Left lobe of liver (tissue), 2 donors: Measurements from ENCODE around the gene PML. TPM values are rescaled to one million over a fixed set of nuclear protein-coding genes. Genes with fewer than 3 reads are reported as not detected.
"Not testable (repeated sequence)": the region's sequence is repeated elsewhere in the genome, so short reads cannot be mapped to it uniquely, and the experiment has no call there.

Experiments
- ATAC-seq: fragments of 200-7000 bp; cut with Tn5 transposase; one replicate; pipeline ENCODE4 v1.9.1; 2020; ENCODE audit warnings: mild to moderate bottlenecking, moderate library complexity
- DNase-seq: peaks from one replicate; pipeline ENCODE4 v3.0.0-alpha.2; 2020; ENCODE audit warnings: low spot score
- total RNA-seq: library from RNA; stranded (reverse); gene quantifications from one replicate; pipeline ENCODE4 v1.2.1, GENCODE V29; 2021
- donor health status: DM: no; HTN: no; CAD: no; lungs with moderate emphysema.
- donor health status: DM: no; HTN: yes; CAD: no.

The PML gene
- total RNA-seq, 1 donor from 2014 or later, result 15.5 TPM

DNA sequence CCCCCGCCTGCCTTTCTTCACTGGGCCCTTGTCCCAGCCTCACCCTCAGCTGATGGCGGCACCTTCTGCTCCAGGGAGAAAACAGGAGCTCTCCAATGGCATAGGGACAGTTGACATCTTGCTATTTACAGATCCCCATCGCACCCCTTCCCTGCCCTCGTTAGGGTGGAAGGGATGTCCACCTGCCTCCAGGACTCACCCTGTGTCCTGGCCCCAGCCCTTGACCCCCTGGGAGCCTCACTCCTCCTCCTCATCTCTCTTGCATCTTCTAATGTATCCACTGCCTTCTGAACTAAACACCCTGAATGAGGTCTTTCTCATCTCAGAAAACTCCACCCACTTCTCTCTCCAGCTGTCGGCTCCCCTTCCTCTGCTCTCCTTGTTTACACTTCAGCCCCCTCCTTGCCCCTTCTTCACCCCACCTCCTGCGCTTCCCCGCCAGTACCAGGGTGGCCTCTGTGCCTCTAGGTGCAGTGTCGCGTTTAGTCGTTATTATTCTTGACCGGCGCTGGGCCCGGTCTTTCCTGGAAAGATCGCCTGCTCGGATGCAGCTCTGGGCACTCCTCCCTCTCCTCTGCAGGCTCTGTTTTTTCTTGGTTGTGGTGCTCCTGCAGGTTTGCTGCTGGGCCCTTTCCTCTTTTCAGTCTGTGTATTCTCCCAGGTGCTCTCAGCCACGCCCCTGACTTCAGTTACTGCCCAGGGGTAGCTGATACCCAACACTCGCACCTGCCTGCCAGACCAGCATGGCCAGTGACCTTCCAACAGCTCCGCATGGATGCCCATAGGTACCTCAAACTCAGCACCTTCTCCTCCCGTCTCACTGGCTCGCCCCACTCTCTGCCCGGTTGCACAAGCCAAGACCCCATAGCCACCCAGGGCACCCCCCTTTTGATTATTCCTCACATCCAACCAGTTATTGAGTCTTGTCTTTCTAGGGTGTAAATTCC, 42.9 kb downstream of the PML start:
- DNase-seq, result no peak
- ATAC-seq, result no peak

DNA sequence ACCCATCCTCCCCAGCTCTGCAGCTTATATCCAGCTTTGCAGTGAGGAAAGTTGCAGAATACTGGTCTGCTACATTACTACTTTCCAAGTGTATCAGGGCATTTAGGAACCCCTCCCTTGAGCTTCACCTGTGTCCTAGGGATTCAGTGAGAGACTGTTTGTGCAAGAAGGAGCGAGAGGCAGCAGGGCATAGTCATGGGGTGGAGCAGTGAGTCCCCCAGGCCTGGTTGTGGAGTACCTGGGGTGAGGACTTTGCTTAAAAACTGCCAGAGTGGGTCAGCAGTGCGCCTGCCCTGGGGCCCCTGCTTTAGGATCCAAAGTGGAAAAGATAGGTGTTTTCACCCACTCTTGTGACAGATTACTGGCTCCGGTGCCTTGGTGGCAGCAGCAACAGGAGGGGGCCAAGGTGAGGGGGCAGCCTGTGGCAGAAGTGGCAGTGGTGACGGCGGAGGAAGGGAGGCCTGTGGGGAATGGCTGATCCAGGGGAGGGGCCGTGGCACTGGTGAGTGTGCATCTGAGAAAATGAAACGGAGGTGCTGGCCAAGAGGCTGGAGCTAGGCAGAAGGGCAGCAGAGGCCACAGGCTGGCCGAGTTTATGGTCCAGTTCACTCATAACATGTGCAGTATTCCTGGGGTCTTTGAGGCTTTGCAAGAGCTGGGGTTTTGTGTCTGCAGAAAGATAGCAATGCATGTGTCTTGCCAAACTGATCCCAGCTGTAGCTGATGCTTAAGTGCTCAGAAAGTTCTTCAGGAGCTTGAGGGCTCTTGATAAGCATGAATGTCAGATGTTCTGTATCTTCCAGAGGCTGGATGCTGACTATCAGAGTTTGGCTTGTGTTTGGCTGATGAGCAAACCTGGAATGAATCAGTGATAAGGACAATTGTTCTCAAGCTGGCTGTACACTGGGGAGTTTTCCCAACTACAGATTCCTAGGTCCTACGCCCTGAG, 44.5 kb downstream of the PML start:
- DNase-seq (no peak), ATAC-seq (no peak)

DNA sequence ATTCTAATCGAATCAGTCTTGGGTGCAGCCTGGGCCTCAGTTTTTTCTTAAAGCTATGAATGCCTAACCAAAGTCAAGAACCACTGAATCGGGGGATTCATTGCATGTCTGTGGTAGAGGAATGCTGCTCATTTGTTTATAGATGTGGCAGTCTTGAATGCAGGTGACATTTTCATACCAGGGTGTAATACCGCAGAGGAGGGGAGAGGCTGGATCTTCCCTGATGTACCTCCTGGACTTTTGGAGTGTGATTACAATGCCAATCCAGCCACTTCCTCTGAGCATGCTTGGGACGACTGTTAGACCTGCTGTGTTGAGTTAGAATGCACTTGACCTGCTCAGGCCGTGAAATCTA, 45.1 kb downstream of the PML start:
- DNase-seq (no peak), ATAC-seq (no peak)

DNA sequence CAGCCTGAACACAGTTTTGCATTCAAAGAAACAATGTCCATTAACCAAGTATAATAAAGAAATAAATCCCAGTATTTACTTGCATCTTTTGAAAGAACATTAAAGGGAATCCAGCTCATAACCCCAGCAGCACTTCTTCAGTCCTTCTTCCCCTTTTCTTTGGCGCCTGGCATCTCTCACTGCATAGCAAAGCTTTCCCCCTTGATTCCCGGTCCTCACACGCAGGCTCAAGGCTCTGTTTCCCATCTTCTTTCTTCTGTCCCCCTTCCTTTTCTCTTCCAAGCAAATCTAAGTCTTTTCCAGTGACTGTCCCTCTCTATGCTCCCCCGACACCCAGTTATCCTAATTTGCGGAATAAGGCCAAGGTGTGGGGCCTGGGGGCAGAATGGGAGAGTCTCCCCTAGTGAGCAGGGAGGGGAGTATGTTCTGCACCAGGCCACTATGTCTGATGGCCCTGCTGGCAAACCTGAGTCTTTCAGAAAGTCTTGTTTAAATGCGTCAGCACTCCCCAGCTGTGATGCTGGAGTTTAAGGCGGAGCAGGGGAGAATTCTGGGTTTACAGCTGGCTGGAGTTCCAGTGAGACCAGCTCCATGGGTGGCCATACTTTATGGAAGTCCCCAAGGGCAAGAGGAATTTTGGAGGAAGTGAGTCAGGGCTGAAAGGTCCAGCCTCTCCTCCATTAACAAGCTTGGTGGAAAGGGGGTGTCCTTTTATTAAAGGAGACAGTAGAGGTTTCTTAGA, 45.8 kb downstream of the PML start:
- DNase-seq (no peak), ATAC-seq (no peak)

DNA sequence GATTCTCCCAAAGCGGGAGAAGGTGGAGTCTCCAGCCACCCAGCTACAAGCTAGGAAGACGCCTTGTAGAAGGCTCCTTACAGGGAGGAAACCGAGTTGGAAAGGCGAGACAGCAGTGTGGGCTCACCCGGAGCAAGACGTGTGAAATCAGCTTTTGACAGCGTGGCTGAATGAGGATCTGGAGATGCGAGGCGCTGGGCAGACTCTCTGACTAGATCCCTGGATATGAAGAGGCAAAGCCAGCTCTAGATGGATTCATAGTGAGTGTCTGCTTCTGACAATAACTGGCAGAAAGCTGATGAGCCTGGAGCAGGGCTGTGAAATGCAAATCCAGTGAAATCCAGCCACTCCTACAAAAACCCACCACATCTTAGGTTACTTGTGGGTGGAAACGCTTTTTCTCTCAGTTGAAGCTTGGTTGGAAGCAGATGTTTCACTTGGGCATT, 46.8 kb downstream of the PML start:
- ATAC-seq, result no peak

DNA sequence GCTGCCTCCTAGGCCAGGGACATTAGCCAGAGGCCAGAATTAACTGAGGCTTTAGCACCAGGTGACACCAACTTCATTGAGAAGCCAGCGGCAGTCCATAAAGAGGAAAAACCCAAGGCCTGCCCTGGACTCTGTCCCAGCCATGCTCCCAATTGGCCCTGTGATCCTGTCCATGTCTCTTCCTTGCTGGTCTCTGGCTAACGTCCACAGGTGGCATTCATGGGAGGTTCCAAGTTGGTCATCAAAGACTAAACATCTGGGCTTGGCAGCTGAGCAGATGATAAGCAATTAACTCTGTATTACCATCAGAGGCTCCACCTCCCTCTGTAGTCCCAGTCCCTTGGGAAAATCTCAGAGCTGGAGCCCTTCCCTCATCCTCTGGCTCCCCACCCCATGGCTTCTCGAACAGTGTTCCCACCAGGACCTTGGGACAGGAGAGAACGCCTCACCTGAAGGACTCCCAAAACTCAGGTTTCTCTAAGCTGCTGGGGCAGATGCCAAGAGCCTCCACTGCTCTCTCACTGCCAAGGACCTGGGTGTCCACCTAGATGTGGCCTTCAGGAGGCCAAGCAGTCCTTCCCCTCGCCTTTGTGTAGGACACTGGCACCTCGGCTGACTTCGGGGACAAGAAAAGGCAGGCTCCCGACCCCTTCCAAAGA, 47.4 kb downstream of the PML start:
- DNase-seq (no peak), ATAC-seq (no peak)

More for the DNA sequence above, 46.8 kb downstream of the PML start:
- no peak for DNase-seq

DNA sequence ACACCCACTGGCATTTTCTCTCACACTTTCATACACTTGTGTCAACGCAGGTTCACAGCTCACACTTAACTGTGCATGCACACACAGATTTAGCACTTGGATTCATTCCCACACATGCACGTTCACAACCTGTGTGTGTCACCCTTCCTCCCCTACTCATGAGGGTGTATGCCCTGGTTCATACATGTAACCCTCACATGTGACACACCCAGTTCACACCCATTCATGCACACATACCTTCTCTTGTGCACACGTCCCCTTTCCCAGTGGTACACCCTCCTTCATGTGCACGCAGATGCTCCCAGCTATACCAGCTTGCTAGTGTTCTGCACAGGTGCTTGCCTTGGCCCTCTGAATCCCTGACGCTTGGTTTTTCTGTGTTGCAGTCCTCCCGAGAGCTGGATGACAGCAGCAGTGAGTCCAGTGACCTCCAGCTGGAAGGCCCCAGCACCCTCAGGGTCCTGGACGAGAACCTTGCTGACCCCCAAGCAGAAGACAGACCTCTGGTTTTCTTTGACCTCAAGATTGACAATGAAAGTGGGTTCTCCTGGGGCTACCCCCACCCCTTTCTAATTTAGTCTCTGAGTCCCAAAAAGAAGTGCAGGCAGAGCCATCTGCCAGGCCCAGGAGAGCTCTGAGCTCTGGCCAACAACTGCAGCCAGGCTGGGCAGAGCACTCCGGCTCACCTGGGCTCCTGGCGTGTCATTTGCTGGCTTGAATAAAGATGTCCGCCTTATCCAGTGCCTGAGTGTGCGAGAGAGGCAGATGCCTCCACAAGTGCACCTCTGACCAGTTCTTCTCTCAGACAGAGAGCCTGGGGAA, 48.3 kb downstream of the PML start:
- ATAC-seq (no peak), DNase-seq (no peak)

DNA sequence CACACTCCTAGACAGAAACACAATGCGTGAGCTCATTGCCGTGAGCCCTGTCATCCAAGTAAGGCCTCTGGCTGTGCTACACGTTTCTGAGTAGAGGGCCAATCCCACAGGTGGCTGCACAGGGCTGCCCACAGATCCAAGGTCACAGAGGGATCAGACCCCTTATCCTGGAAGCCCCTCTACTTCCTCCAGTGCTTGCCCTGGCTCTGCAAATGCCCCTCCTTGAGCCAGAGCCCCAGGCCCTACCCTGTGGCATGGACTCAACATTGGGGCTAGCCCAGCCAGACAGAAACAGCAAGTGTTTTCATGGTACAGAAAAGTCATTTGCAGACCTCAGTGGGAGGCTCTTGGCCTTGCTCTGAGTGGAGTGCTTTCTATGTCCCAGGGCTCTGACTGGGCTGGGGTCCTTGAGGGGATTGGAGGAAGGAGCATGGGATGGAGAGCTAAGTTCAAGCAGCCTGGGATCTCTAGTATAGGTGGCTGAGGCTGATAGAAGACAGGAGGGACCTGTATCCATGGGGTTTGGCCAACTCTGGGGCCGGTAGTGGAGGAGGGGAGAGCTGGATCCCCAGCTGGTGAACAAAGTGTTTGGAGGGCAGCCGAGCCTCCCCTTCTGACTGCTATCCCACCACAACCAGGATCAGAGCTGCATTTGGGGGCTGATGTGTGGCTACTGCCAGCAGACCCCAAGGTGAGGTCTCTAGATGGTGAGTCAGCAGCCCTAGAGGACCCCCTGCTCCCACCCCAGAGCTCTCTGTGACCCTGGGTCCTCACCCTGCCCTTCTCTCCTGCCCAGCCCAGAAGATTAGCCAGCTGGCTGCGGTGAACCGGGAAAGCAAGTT, 49.1 kb downstream of the PML start:
- ATAC-seq (no peak), DNase-seq (no peak)

DNA sequence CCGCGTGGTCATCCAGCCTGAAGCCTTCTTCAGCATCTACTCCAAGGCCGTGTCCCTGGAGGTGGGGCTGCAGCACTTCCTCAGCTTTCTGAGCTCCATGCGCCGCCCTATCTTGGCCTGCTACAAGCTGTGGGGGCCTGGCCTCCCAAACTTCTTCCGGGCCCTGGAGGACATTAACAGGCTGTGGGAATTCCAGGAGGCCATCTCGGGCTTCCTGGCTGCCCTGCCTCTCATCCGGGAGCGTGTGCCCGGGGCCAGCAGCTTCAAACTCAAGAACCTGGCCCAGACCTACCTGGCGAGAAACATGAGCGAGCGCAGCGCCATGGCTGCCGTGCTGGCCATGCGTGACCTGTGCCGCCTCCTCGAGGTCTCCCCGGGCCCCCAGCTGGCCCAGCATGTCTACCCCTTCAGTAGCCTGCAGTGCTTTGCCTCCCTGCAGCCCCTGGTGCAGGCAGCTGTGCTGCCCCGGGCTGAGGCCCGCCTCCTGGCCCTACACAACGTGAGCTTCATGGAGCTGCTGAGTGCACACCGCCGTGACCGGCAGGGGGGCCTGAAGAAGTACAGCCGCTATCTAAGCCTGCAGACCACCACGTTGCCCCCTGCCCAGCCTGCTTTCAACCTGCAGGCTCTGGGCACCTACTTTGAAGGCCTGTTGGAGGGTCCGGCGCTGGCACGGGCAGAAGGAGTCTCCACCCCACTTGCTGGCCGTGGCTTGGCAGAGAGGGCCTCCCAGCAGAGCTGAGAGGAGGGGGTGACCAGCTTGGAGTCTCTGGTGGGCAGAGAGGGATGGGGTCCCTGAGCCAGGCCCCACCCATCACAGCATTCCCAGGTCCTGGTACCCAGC, 50.0 kb downstream of the PML start:
- DNase-seq, result no peak
- ATAC-seq, result peak; percentile 5

DNA sequence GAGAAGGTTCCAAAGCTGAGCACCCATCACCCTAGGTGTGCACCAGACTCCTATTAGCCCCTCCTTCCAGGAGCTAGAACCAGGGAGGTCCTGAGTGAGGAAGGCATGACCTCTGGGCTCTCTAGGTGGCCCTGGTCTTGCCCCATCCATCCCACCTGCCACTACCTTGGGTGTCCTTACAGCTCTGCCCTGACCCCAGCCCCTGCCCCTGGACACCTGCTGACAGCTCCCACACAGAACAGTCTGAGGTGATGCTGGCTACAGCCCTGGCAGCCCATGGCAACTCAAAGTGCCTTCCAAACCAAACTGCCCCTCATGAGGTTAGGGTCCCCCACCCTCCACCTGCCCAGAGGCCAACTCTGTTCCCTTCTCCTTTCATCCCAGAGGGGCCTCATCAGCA, 50.7 kb downstream of the PML start:
- ATAC-seq (no peak), DNase-seq (no peak)

DNA sequence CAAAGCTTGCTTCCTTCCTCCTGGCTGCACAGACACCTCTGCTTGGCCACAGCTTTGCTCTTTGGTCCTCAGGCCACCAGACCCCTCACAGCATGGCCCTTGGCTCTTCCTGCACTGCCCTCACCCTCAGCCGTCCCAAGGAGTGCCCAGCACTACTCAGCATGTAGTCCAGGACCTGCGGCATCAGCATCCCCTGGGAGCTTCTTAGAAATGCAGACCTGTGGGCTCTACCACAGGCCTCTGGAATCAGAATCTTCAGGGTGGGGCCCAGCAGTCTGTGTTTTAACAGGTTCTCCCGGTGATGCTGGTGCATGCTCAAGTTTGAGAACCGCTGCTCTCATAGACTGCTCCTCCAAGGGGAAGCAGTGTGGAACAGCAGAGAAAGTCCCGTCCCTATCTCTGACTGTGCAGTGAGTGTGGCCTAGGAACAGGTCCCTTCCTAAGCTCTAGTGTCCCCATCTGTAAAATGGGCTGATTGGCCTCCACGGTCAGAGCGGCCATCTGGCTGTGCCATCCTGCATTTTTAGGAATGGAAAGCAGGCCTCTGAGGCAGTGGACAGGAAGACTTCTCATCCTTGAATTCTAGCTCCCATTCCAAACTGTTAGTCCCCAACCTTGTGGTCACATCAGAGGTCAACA, 51.2 kb downstream of the PML start:
- DNase-seq (no peak), ATAC-seq (no peak)

DNA sequence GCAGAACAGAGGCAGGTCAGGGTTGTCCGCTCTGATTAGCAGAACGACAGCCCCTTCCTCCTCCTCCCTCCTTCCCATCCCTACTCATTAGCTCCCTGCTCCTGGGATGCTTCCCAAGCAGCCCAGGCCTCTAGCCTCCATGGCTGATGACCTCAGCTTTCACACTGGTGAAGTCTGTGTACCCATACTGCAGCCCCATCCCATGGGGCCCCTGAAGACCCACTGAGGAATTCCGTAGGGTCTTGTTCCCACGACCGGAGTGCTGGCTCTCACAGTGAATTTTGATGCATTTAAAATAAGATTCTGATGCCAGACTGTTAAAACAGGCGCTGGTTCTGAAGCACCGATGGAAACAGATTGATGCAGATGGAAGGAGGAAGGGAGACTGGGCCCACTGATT, 51.8 kb downstream of the PML start:
- no peak for DNase-seq
- no peak for ATAC-seq

DNA sequence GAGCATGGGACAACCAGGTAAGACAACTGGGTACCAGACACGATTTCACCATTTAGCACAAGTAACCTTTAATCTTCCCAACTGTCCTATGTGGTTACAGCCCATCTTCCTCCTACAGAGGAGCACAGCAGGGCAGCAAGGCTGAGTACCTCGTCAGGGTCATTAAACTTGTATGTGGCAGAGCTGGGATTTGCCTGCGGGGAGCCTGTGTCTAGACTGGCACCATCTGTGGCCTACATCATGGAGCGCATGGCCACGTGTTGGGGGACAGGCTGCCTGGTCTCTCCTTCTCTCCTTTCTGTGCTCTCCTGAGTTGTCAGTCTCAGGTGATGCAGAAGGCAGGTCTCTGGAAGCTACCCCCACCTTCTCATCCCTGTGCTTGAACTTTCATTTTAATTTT, 55.6 kb downstream of the PML start:
- no peak for DNase-seq
- ATAC-seq, result no peak

DNA sequence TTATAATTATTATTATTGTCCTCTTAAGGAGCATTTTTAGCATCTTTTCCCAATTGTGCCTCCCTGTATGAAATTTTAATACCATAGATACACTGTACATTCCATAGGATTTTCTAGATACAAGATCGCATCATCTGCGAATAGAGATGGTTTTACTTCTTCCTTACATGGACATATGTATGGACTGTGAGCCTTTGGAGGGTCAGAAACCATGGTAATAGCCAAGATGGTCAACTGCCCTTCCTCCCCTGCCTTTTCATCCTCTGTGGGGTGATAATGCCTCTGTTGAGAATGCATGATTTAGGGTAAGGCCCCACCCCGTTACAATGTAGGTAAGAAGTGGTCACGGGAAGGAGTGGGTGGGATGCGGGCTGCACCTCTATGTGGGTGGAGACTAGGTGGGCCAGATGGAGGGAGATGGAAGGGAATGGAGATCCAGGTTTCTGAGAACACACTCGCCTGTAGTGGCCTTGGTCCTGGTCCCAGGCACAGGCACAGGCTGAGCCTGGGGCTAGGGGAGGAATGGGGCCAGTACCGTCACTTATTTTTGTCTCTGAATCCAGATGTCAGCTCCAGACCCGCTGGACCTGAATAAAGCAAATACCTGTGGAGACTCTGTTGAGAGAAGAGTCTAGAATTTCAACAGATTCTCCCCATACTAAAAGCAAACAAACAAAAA, 56.2 kb downstream of the PML start:
- DNase-seq, result no peak
- ATAC-seq, result no peak

DNA sequence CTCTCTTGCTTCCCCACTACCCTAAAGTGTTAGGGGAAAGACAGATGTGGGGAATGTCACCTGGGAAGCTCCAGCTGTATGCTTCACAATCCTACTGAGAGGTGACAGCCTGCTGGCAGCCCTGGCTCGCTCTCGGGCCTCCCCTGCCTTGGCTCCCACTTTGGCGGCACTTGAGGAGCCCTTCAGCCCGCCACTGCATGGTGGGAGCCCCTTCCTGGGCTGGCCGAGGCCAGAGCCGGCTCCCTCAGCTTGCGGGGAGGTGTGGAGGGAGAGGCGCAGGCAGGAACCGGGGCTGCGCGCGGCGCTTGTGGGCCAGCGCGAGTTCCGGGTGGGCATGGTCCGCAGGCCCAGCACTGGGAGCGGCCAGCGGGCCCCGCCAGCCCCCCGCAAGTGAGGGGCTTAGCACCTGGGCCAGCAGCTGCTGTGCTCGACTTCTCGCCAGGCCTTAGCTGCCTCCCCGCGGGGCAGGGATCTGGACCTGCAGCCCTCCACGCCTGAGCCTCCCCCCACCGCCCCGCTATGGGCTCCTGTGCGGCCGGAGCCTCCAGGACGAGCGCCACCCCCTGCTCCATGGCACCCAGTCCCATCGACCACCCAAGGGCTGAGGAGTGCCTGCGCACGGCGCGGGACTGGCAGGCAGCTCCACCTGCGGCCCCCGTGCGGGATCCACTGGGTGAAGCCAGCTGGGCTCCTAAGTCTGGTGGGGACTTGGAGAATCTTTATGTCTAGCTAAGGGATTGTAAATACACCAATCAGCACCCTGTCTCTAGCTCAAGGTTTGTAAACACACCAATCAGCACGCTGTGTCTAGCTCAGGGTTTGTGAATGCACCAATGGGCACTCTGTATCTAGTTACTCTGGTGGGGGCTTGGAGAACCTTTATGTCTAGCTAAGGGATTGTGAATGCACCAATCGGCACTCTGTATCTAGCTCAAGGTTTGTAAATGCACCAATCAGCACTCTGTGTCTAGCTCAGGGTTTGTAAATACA, 58.0 kb downstream of the PML start:
- ATAC-seq, result not testable (repeated sequence)

More for the DNA sequence above, 58.0 kb downstream of the PML start:
- not testable (repeated sequence) for DNase-seq
